ENCODE data around the gene IGSF9. TPM values are rescaled to one million over a fixed set of nuclear protein-coding genes. Genes with fewer than 3 reads are reported as not detected.

The IGSF9 gene
- total and polyA plus RNA-seq, 2 of the 13 experiments (the other 11 are each of a cell fraction or from before 2014, with no cell fraction given) = 0.03 TPM; not detected in 1

GRCh38 chr1:159891275-159892157 is 53.9 kb downstream of the IGSF9 start (continued):
- TF ChIP-seq, protein P1, sequence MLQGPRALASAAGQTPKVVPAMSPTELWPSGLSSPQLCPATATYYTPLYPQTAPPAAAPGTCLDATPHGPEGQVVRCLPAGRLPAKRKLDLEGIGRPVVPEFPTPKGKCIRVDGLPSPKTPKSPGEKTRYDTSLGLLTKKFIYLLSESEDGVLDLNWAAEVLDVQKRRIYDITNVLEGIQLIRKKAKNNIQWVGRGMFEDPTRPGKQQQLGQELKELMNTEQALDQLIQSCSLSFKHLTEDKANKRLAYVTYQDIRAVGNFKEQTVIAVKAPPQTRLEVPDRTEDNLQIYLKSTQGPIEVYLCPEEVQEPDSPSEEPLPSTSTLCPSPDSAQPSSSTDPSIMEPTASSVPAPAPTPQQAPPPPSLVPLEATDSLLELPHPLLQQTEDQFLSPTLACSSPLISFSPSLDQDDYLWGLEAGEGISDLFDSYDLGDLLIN (CRISPR knock-in tag; IDR thresholded peaks at IDR 0.05; ENCODE audit: borderline replicate concordance) = no peak
- TF ChIP-seq, protein P2, sequence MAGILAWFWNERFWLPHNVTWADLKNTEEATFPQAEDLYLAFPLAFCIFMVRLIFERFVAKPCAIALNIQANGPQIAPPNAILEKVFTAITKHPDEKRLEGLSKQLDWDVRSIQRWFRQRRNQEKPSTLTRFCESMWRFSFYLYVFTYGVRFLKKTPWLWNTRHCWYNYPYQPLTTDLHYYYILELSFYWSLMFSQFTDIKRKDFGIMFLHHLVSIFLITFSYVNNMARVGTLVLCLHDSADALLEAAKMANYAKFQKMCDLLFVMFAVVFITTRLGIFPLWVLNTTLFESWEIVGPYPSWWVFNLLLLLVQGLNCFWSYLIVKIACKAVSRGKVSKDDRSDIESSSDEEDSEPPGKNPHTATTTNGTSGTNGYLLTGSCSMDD (CRISPR knock-in tag; IDR thresholded peaks at IDR 0.05) = no peak
- TF ChIP-seq STAG1 (CRISPR knock-in tag; IDR thresholded peaks at IDR 0.05) (peak; percentile 86), ZNF782 (CRISPR knock-in tag; IDR thresholded peaks at IDR 0.05; ENCODE audit: borderline replicate concordance) (no peak), ZNF251 (CRISPR knock-in tag; IDR thresholded peaks at IDR 0.05) (no peak), MTF1 (CRISPR knock-in tag; IDR thresholded peaks at IDR 0.05) (no peak), MBD4 (IDR thresholded peaks at IDR 0.05; ENCODE audit: borderline replicate concordance, low read length) (no peak), BRCA1 (CRISPR knock-in tag; IDR thresholded peaks at IDR 0.05) (no peak), ZNF296 (CRISPR knock-in tag; conservative IDR thresholded peaks at IDR 0.05) (no peak), ZNF674 (CRISPR knock-in tag; IDR thresholded peaks at IDR 0.05; ENCODE audit: low read depth) (no peak), HOXA7 (CRISPR knock-in tag; IDR thresholded peaks at IDR 0.05) (no peak), HOXD1 (CRISPR knock-in tag; IDR thresholded peaks at IDR 0.05) (no peak), ELF1 (CRISPR knock-in tag; IDR thresholded peaks at IDR 0.05) (no peak), NFKB2 (CRISPR knock-in tag; IDR thresholded peaks at IDR 0.05; ENCODE audit: borderline replicate concordance) (no peak), ZNF672 (CRISPR knock-in tag; IDR thresholded peaks at IDR 0.05) (peak; percentile 99), ARID3A (IDR thresholded peaks at IDR 0.05; ENCODE audit: low read depth, low read length) (no peak), NFYB (CRISPR knock-in tag; IDR thresholded peaks at IDR 0.05) (no peak), PHB2 (IDR thresholded peaks at IDR 0.05; ENCODE audit: partially characterized antibody) (no peak), XRCC5 (optimal IDR thresholded peaks at IDR 0.05; ENCODE audit: low read length) (peak; percentile 48), ZNF589 (CRISPR knock-in tag; conservative IDR thresholded peaks at IDR 0.05) (no peak)
- TF ChIP-seq, protein P3, sequence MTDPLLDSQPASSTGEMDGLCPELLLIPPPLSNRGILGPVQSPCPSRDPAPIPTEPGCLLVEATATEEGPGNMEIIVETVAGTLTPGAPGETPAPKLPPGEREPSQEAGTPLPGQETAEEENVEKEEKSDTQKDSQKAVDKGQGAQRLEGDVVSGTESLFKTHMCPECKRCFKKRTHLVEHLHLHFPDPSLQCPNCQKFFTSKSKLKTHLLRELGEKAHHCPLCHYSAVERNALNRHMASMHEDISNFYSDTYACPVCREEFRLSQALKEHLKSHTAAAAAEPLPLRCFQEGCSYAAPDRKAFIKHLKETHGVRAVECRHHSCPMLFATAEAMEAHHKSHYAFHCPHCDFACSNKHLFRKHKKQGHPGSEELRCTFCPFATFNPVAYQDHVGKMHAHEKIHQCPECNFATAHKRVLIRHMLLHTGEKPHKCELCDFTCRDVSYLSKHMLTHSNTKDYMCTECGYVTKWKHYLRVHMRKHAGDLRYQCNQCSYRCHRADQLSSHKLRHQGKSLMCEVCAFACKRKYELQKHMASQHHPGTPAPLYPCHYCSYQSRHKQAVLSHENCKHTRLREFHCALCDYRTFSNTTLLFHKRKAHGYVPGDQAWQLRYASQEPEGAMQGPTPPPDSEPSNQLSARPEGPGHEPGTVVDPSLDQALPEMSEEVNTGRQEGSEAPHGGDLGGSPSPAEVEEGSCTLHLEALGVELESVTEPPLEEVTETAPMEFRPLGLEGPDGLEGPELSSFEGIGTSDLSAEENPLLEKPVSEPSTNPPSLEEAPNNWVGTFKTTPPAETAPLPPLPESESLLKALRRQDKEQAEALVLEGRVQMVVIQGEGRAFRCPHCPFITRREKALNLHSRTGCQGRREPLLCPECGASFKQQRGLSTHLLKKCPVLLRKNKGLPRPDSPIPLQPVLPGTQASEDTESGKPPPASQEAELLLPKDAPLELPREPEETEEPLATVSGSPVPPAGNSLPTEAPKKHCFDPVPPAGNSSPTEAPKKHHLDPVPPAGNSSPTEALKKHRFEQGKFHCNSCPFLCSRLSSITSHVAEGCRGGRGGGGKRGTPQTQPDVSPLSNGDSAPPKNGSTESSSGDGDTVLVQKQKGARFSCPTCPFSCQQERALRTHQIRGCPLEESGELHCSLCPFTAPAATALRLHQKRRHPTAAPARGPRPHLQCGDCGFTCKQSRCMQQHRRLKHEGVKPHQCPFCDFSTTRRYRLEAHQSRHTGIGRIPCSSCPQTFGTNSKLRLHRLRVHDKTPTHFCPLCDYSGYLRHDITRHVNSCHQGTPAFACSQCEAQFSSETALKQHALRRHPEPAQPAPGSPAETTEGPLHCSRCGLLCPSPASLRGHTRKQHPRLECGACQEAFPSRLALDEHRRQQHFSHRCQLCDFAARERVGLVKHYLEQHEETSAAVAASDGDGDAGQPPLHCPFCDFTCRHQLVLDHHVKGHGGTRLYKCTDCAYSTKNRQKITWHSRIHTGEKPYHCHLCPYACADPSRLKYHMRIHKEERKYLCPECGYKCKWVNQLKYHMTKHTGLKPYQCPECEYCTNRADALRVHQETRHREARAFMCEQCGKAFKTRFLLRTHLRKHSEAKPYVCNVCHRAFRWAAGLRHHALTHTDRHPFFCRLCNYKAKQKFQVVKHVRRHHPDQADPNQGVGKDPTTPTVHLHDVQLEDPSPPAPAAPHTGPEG (CRISPR knock-in tag; IDR thresholded peaks at IDR 0.05) = no peak
